Uterus (tissue), 4 donors: ENCODE data around the gene INPP5D. TPM values are rescaled to one million over a fixed set of nuclear protein-coding genes. Genes with fewer than 3 reads are reported as not detected.

Experiments used
- DNase-seq, 2 donors: peaks; one replicate each; pipeline ENCODE4 v3.0.0-alpha.2; 2019 to 2020
- H3K27ac ChIP-seq, 2 donors: fragments of 200-600 bp; sonication (generic); 1 replicate in 1 of 2; 2 replicates in 1 of 2; pipeline ENCODE4 v1.5.1; 2016 to 2018
- H3K27me3 ChIP-seq, 2 donors: fragments of 200-600 bp; sonication (generic); one replicate each; pipeline ENCODE4 v1.5.1; 2018 to 2019; ENCODE audit warnings: control low read depth in 1 of 2
- H3K36me3 ChIP-seq, 2 donors: fragments of 200-600 bp; sonication (generic); one replicate each; pipeline ENCODE4 v1.5.1; 2019; ENCODE audit warnings: control low read depth in 1 of 2
- H3K4me1 ChIP-seq, 2 donors: fragments of 200-600 bp; sonication (generic); one replicate each; pipeline ENCODE4 v1.5.1; 2018 to 2019; ENCODE audit warnings: control low read depth in 1 of 2
- H3K4me3 ChIP-seq, 2 donors: fragments of 200-600 bp; sonication (generic); 1 replicate in 1 of 2; 2 replicates in 1 of 2; pipeline ENCODE4 v1.5.1; 2018 to 2019; ENCODE audit warnings: mild to moderate bottlenecking in 1 of 2
- H3K9me3 ChIP-seq, 2 donors: fragments of 200-600 bp; sonication (generic); one replicate each; pipeline ENCODE4 v1.5.1; 2019; ENCODE audit warnings: control low read depth in 1 of 2
- CTCF ChIP-seq, 4 experiments: fragments of 200-600 bp in 2 of 4; fragments of 450-650 bp in 2 of 4; sonication (generic) in 2 of 4; IDR thresholded peaks; one replicate each; pipeline ENCODE4 v1.5.1; 2016 to 2019; ENCODE audit warnings: antibody characterized with exemption in 4 of 4, mild to moderate bottlenecking in 2 of 4, moderate library complexity in 1 of 4
- POLR2A ChIP-seq, 2 donors: fragments of 450-650 bp; IDR thresholded peaks; one replicate each; pipeline ENCODE4 v1.6.1; 2016; ENCODE audit warnings: antibody characterized with exemption in 2 of 2, mild to moderate bottlenecking in 1 of 2, moderate library complexity in 1 of 2
- intact Hi-C: fragments of 100-400 bp; cut with DNase I; formaldehyde crosslinking; loops from one replicate; pipeline ENCODE4 v1.15.1; 2023; ENCODE audit warnings: low total_unique reads
- total RNA-seq, 4 donors: library from RNA; depleted of rRNA in 3 of 4; stranded (reverse); fragments of >200 nt in 3 of 4; gene quantifications; one replicate each; pipeline versions ENCODE4 v1.1.0 to v1.2.4, GENCODE V29; 2014 to 2023
- donor health status: DM: yes; HTN: yes; CAD: no.

Gene INPP5D
- total RNA-seq, 4 donors from 2014 or later = 14.2 to 37.9 (median 22.3) TPM

GRCh38 chr2:233101141-233101540 is 41.0 kb downstream of the INPP5D start:
- intact Hi-C loops = no loop called here
- Histone ChIP-seq H3K4me1 (no peaks in the 10 kb centered on the region), H3K9me3 (no peaks in the 10 kb centered on the region), H3K27me3 (no peaks in the 10 kb centered on the region), H3K4me3 (no peak overlapping the region), H3K36me3 (no peaks in the 10 kb centered on the region), H3K27ac (no peak overlapping the region)
- no peak for DNase-seq
- no peak for TF ChIP-seq CTCF (IDR thresholded peaks at IDR 0.05)
- TF ChIP-seq POLR2A (IDR thresholded peaks at IDR 0.05) = no peak

- Histone ChIP-seq H3K4me3 (no peak overlapping the region), H3K27me3 (no peaks in the 10 kb centered on the region), H3K36me3 (no peaks in the 10 kb centered on the region), H3K27ac (no peak overlapping the region), H3K4me1 (no peaks in the 10 kb centered on the region), H3K9me3 (no peaks in the 10 kb centered on the region)
- DNase-seq = no peak
- intact Hi-C loops = no loop called here
- no peak for TF ChIP-seq POLR2A (IDR thresholded peaks at IDR 0.05)
- TF ChIP-seq CTCF (IDR thresholded peaks at IDR 0.05) = no peak
These were observed 41.7 kb downstream of the INPP5D start for GRCh38 chr2:233101816-233102215.

DNA sequence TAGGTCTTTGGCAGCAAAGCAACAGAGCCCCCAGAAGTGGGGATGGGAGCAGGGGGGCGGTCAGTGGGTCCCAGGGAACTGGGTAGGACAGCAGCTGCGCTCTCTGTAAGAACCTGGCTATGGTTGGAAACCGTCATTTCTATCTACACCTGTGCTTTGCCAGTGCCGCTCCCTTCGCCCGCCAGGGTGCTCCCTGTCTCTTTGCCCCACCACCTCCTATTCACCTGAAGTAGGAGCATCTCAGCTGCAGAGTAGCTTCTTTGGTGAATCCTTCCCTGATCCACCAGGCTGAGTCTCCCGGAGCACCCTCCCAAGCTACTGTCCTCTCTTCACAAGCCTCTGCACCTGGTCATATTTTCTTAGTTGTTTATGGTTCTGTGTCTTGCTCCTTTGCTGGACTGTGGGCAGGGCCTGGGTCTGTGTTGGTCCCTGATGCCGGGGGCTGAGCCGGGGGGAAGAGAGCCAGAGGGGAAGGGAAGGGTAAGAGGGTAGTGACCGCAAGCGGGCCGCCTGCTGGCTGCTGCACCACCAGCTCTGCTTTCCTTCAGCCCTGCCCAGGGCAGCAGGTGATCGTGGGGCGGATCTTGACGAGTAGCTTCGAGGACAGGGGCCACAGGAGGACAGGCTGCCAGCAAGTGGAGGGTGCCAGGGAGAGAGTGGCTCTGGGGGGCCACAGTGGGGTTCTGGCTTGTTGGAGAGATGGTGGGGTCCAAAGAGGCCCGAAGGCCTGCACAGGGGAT is 45.2 kb downstream of the INPP5D start:
- intact Hi-C loops = no loop called here
- Histone ChIP-seq H3K36me3 (no peaks in the 10 kb centered on the region), H3K27ac (no peak overlapping the region), H3K9me3 (no peaks in the 10 kb centered on the region), H3K4me3 (no peak overlapping the region), H3K27me3 (no peaks in the 10 kb centered on the region), H3K4me1 (no peaks in the 10 kb centered on the region)
- DNase-seq = no peak
- no peak for TF ChIP-seq CTCF (IDR thresholded peaks at IDR 0.05)
- TF ChIP-seq POLR2A (IDR thresholded peaks at IDR 0.05) = no peak

DNA sequence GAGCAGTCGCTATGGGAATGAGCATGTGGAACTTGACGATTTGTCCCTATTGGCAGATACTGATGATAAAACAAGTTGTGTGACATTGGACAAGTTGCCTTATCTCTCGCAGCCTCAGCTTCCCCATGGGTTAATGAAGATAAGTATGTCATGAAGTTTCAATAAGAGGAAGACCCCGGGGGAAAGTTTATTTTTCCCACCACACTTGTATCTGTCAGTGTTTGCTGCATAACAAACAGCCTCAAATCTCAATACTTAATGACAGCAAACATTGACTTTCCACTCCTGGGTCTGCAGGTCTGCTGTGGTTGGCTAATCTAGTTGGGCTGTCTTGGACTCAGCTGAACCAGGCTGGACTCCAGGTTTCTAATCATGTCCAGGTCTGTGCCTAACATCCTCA is 45.8 kb downstream of the INPP5D start:
- H3K4me1 ChIP-seq = no peaks in the 10 kb centered on the region
- TF ChIP-seq POLR2A (IDR thresholded peaks at IDR 0.05) (no peak), CTCF (IDR thresholded peaks at IDR 0.05) (no peak)
- H3K9me3 ChIP-seq = no peaks in the 10 kb centered on the region
- no peak overlapping the region for H3K27ac ChIP-seq
- DNase-seq = no peak
- H3K4me3 ChIP-seq = no peak overlapping the region
- intact Hi-C loops = no loop called here
- H3K27me3 ChIP-seq = no peaks in the 10 kb centered on the region
- no peaks in the 10 kb centered on the region for H3K36me3 ChIP-seq

GRCh38 chr2:233107011-233107410 is 46.9 kb downstream of the INPP5D start:
- TF ChIP-seq CTCF (IDR thresholded peaks at IDR 0.05) = no peak
- TF ChIP-seq POLR2A (IDR thresholded peaks at IDR 0.05) = no peak
- DNase-seq = no peak

More at GRCh38 chr2:233107011-233107410, 46.9 kb downstream of the INPP5D start:
- intact Hi-C loops = no loop called here
- H3K27me3 ChIP-seq = no peaks in the 10 kb centered on the region
- no peak overlapping the region for H3K27ac ChIP-seq
- no peaks in the 10 kb centered on the region for H3K36me3 ChIP-seq
- H3K4me1 ChIP-seq = no peaks in the 10 kb centered on the region
- no peak overlapping the region for H3K4me3 ChIP-seq
- no peaks in the 10 kb centered on the region for H3K9me3 ChIP-seq
